Keratinocyte (primary cell): Measurements from ENCODE around the gene SQSTM1. TPM values are rescaled to one million over a fixed set of nuclear protein-coding genes. Genes with fewer than 3 reads are reported as not detected.

ENCODE experiments used
- DNase-seq: peaks from one replicate; pipeline ENCODE4 v3.0.0-alpha.2; 2011; ENCODE audit warnings: low read depth, missing footprints, low spot score
- FAIRE-seq: peaks from 2 replicates; lab custom pipeline; 2011; peaks lifted over from hg19 to GRCh38; lab: Jason Lieb, UNC
- H2AFZ ChIP-seq: 2 replicates; pipeline ENCODE4 v1.6.0; 2012; ENCODE audit warnings: low read length, control low read depth, inconsistent platforms; ENCODE audit not compliant: control insufficient read depth
- H3K27ac ChIP-seq: 2 replicates; pipeline ENCODE4 v1.5.1; 2011; ENCODE audit warnings: low read length; ENCODE audit not compliant: control insufficient read depth, insufficient read depth
- H3K27me3 ChIP-seq: 3 replicates; pipeline ENCODE4 v1.6.0; 2011; ENCODE audit warnings: low read length; ENCODE audit not compliant: control insufficient read depth, insufficient read depth; ENCODE audit errors: extremely low read depth
- H3K36me3 ChIP-seq, 2 experiments: 2 replicates in 1 of 2; 3 replicates in 1 of 2; pipeline ENCODE4 v1.5.1; 2011; ENCODE audit warnings: low read length in 2 of 2, mild to moderate bottlenecking in 1 of 2; ENCODE audit not compliant: control insufficient read depth in 2 of 2, insufficient read depth in 2 of 2; ENCODE audit errors: extremely low read depth in 1 of 2
- H3K4me1 ChIP-seq: 3 replicates; pipeline ENCODE4 v1.5.1; 2011; ENCODE audit warnings: low read length; ENCODE audit not compliant: control insufficient read depth, insufficient read depth; ENCODE audit errors: extremely low read depth
- H3K4me2 ChIP-seq: 3 replicates; pipeline ENCODE4 v1.6.0; 2011; ENCODE audit warnings: low read depth, low read length; ENCODE audit not compliant: control insufficient read depth, insufficient read depth; ENCODE audit errors: extremely low read depth
- H3K4me3 ChIP-seq, 3 experiments: fragments of 200-600 bp in 1 of 3; sonication (generic) in 1 of 3; 2 replicates in 2 of 3; 3 replicates in 1 of 3; pipeline ENCODE4 v1.5.1; 2011 to 2016; ENCODE audit warnings: low read length in 3 of 3, mild to moderate bottlenecking in 3 of 3, control low read depth in 2 of 3, inconsistent platforms in 1 of 3, low read depth in 1 of 3, mixed read lengths in 1 of 3, mixed run types in 1 of 3, moderate library complexity in 1 of 3; ENCODE audit not compliant: control insufficient read depth in 2 of 3, insufficient read depth in 2 of 3; ENCODE audit errors: extremely low read depth in 1 of 3
- H3K79me2 ChIP-seq: 2 replicates; pipeline ENCODE4 v1.6.0; 2012; ENCODE audit warnings: low read length; ENCODE audit not compliant: control insufficient read depth, insufficient read depth
- H3K9ac ChIP-seq: 3 replicates; pipeline ENCODE4 v1.6.0; 2011; ENCODE audit warnings: low read length; ENCODE audit not compliant: control insufficient read depth, insufficient read depth; ENCODE audit errors: extremely low read depth
- H3K9me1 ChIP-seq: 3 replicates; pipeline ENCODE4 v1.6.0; 2011; ENCODE audit warnings: low read length; ENCODE audit not compliant: control insufficient read depth, insufficient read depth; ENCODE audit errors: extremely low read depth
- H3K9me3 ChIP-seq: 2 replicates; pipeline ENCODE4 v1.5.1; 2012; ENCODE audit warnings: low read depth, low read length; ENCODE audit not compliant: control insufficient read depth
- H4K20me1 ChIP-seq: 3 replicates; pipeline ENCODE4 v1.6.0; 2011; ENCODE audit warnings: low read length; ENCODE audit not compliant: control insufficient read depth, insufficient read depth; ENCODE audit errors: extremely low read depth
- CTCF ChIP-seq, 3 experiments: IDR thresholded peaks in 1 of 3; conservative IDR thresholded peaks in 1 of 3; optimal IDR thresholded peaks in 1 of 3; 2 replicates in 2 of 3; 3 replicates in 1 of 3; pipeline versions ENCODE3 to v1.5.1; 2011; ENCODE audit warnings: low read length in 3 of 3, mild to moderate bottlenecking in 3 of 3, moderate library complexity in 2 of 3, control low read depth in 1 of 3, inconsistent platforms in 1 of 3; ENCODE audit not compliant: insufficient read depth in 2 of 3; ENCODE audit errors: extremely low read depth in 1 of 3
- EZH2 ChIP-seq: IDR thresholded peaks from one replicate; pipeline ENCODE4 v1.6.1; 2012; ENCODE audit warnings: inconsistent platforms, mild to moderate bottlenecking, low read length, moderate library complexity
- dilution Hi-C: fragments of 300-500 bp; cut with MboI; formaldehyde crosslinking; loops from one replicate; pipeline ENCODE4 v1.7.0; 2020; ENCODE audit warnings: low sequenced_read_pairs; ENCODE audit not compliant: extremely low pct_ligation_motif_present
- polyA plus RNA-seq, 5 experiments: library from polyadenylated mRNA; depleted of rRNA in 3 of 5; stranded (reverse) in 3 of 5; stranded (forward) in 1 of 5; unstranded in 1 of 5; fragments of >200 nt; gene quantifications; 1 replicate in 1 of 5; 2 replicates in 3 of 5; 3 replicates in 1 of 5; pipeline versions ENCODE4 v1.2.1 to v1.2.3, GENCODE V29; 2011 to 2012; ENCODE audit warnings: missing spikeins in 2 of 5, low read depth in 1 of 5, low replicate concordance in 1 of 5

SQSTM1 gene
- polyA plus RNA-seq, 1 donor (not counting 4 experiments of a cell fraction or from before 2014, with no cell fraction given): 75.7 TPM

GRCh38 chr5:179812135-179812825 lies 8.4 kb upstream of the SQSTM1 start:
- Histone ChIP-seq H3K9ac (no peak overlapping the region), H3K4me3 (no peak overlapping the region), H4K20me1 (no peaks in the 10 kb centered on the region), H3K27me3 (no peaks in the 10 kb centered on the region), H3K79me2 (no peaks in the 10 kb centered on the region), H3K9me3 (no peaks in the 10 kb centered on the region), H3K4me2 (no peak overlapping the region), H2AFZ (no peak overlapping the region), H3K27ac (no peak overlapping the region), H3K4me1 (no peaks in the 10 kb centered on the region), H3K9me1 (no peaks in the 10 kb centered on the region), H3K36me3 (peaks cover 0 to 4% of the 10 kb centered on the region in 2 experiments)
- TF ChIP-seq EZH2 (no peak), CTCF (optimal IDR thresholded peaks at IDR 0.05 in 1 of 3, IDR thresholded peaks at IDR 0.05 in 1 of 3, conservative IDR thresholded peaks at IDR 0.05 in 1 of 3; ENCODE audit: extremely low read depth in 1 of 3, insufficient read depth in 2 of 3, low read length in 3 of 3) (no peak)
- DNase-seq: no peak
- no peak for FAIRE-seq
- dilution Hi-C loops: no loop called here

- no peak for TF ChIP-seq CTCF (optimal IDR thresholded peaks at IDR 0.05 in 1 of 3, IDR thresholded peaks at IDR 0.05 in 1 of 3, conservative IDR thresholded peaks at IDR 0.05 in 1 of 3; ENCODE audit: extremely low read depth in 1 of 3, insufficient read depth in 2 of 3, low read length in 3 of 3)
- no peaks in the 10 kb centered on the region for H4K20me1 ChIP-seq
- no peak for DNase-seq
- no peak overlapping the region for H3K4me2 ChIP-seq
- dilution Hi-C loops: no loop called here
- H3K27ac ChIP-seq: no peak overlapping the region
- H3K4me1 ChIP-seq: peaks cover 1% of the 10 kb centered on the region
- no peaks in the 10 kb centered on the region for H3K9me3 ChIP-seq
- H3K36me3 ChIP-seq: peaks cover 0 to 4% of the 10 kb centered on the region in 2 experiments
- H2AFZ ChIP-seq: no peak overlapping the region
- no peak overlapping the region for H3K9ac ChIP-seq
- FAIRE-seq: no peak
- no peaks in the 10 kb centered on the region for H3K9me1 ChIP-seq
- H3K4me3 ChIP-seq: no peak overlapping the region
- no peaks in the 10 kb centered on the region for H3K27me3 ChIP-seq
- no peaks in the 10 kb centered on the region for H3K79me2 ChIP-seq
These were observed 7.6 kb upstream of the SQSTM1 start for GRCh38 chr5:179812997-179813607.
